GM18909 (cell line): ENCODE measurements around the gene MEIS1.

Experiments
- ATAC-seq: cut with Tn5 transposase; IDR thresholded peaks from one replicate; pipeline ENCODE4 v1.9.1; 2021; ENCODE audit warnings: mild to moderate bottlenecking; ENCODE audit not compliant: unreplicated experiment, poor library complexity

The MEIS1 gene

GRCh38 chr2:66604326-66604725, 169.4 kb downstream of the MEIS1 start:
- ATAC-seq = no peak

GRCh38 chr2:66604976-66605375, 170.1 kb downstream of the MEIS1 start:
- no peak for ATAC-seq

- ATAC-seq = no peak
Measured at GRCh38 chr2:66607152-66607551, 172.2 kb downstream of the MEIS1 start.
